Measurements from ENCODE around the gene TRIO.

GRCh38 chr5:14400611-14401010 lies 257.5 kb downstream of the TRIO start:
- TF ChIP-seq CTCF (IDR thresholded peaks at IDR 0.05) (no peak), POLR2A (IDR thresholded peaks at IDR 0.05) (no peak)
